GM21381 (cell line): ENCODE measurements around the gene QRICH1.
A peak's percentile ranks its signal among the peaks of the same experiment; 100 is the strongest.

ENCODE experiments used
- ATAC-seq: cut with Tn5 transposase; IDR thresholded peaks from one replicate; pipeline ENCODE4 v1.9.1; 2021; ENCODE audit warnings: mild to moderate bottlenecking, moderate library complexity; ENCODE audit not compliant: unreplicated experiment

Gene QRICH1

DNA sequence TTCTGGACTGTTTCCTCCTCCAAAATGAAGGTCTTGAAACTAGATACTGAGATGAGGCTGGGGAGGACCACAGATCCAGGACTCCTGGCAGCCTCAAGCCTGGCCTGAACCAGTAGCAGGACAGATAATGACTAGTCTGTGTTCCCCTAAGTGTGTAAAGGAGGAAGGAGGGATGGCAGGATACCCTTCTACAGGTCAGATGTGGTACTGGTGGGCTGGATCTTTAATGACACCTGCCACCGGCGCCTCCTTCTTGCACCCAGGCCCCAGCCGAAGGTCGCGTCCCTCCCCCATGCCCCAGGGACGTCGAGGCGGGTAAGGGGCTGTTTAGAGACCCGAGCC is 26.2 kb upstream of the QRICH1 start:
- ATAC-seq, result no peak

DNA sequence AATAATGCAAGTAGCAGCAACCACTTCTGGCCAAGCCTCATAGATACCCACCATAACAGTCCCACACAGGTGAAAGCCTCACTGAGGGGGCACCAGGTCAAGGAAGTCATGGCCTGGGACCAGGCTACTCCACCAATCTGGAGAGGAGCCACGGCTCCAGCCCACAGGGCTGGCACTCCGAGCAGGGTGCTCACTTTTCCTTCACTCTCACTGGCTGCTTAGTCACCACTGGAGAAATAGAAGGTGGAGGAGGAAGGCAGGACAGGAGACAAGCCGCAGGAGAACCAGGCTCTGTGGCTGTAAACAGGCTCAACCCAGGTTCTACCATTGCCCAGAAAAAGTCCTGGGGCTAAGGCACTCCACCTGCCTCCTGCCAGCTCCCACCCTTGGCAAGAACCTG is 25.6 kb upstream of the QRICH1 start:
- no peak for ATAC-seq

GRCh38 chr3:49119036-49119435 is 25.2 kb upstream of the QRICH1 start:
- ATAC-seq, result no peak

GRCh38 chr3:49112262-49112661 is 18.4 kb upstream of the QRICH1 start:
- ATAC-seq, result no peak

DNA sequence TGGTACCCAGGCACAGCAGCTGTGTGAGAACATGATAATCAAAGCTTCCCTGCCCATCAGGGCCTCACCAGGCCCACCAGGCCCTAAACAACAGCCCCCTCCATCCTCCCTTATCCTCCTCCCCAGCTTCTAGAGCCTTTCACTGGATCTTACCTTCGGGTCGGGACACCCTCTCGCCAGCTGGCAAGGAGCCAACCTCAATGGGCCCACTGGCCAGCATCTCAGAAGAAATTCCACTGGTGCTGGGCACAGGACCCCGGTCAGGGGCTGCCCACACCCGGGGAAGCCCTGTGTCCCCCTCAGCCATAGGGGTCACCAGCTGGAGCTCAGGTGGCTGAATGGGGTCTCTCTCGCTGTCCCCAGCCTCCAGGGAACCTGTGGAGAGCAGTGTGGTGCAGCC is 17.5 kb upstream of the QRICH1 start:
- no peak for ATAC-seq

DNA sequence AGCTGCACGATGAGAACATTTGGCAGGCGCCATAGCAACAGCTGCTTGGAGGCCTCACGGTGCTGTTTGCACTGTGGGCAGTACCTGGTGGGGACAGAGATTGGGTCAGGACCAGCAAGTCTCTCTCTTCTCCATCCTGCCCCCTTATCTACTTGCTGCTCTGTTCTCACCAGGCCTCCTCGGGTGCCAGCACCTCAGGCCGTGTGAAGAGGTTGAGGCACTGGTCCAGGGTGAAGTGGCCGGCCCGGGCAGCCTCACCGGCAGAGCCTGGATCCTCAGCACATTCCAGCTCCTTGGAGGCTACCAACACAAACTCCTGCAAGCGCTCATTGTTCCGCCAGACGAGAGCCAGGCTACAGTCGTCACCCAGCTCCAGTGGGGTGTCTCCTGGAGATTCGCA is 16.9 kb upstream of the QRICH1 start:
- no peak for ATAC-seq

DNA sequence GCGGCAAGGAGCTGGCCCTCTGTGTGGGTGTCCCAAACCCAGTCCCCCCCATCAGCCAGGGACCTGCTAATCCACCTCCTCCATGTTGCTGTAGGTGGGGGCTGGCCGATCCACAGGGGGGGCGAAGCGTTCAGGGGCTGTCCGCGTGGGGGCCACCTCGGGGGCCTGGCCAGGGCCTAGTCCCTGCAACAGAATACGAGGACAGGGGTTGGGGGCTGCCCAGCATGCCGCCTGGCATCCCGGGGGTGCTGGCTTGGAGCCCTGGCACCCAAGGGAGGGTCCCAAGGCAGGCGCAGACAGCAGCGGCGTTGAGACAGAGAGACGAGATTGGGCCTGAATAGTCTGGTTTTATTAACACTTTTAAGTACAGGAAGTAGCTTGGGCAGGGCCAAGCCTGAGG is 14.5 kb upstream of the QRICH1 start:
- no peak for ATAC-seq

- ATAC-seq, result peak; percentile 81
Observed at GRCh38 chr3:49104427-49105291, 10.8 kb upstream of the QRICH1 start, which contains the start of gene QARS1. TSS of gene QARS1 (minus strand) at chr3:49104757. CDS start at chr3:49104733, 24 bp downstream.

- no peak for ATAC-seq
Observed at GRCh38 chr3:49104052-49104426, 10.2 kb upstream of the QRICH1 start.

DNA sequence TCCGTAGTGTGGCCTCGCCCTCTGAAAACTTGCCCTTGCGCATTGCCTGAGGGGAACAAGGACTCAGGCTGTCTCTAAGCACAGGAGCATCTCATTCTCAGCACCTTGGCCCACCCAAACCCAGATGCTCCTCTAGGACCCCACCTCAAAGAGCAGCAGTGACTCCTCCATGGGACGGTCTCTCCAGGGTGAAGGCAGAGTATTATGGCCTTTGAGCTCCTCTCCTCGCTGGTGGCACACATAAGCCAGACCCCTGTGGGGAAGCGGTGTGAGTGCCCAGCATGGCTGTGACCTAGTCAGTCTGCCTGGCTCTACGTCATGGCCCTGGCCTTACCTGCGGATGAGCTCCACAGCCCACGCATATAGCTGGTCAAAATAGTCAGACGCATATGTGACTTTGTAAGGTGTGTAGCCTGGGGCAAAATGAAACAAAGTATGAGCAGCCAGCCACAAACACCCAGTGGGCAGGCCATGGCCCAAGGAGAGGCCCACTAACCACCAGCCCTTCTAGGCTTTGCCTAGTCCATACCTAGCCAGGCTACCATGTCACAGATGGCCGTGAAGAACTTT is 6.3 kb upstream of the QRICH1 start:
- ATAC-seq, result no peak

DNA sequence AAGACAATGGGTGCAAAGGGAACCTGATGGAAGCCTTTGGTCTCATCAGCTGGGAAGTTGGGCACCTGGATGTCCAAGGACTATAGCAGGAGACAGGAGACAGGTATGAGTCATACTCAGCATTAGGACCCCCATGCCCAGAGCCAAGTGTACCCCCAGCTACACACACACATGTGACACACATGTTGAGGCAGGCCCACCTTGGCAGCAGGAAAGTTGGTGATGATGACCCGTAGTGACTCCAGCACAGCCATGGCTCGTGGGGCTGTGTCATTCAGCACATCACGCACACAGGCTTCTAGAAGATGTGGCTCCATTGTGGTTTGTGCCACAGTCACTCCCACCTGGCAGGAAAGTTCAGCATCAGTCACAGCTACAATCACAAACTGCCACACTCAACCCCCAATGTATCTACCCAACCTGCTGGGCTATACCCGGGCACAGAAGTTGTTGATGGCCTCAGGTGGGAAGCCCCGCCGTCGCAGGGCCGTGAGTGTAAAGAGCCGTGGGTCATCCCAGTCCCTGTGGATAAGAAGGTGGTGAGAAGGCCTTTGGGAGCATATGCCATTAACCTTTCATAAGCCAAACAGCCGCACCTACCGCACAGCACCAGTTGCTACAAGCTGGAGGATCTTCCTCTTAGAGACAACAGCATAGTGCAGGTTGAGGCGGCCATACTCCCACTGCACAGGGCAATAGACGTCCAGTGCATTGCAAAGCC is 5.2 kb upstream of the QRICH1 start:
- ATAC-seq, result no peak

GRCh38 chr3:49098429-49098828 is 4.6 kb upstream of the QRICH1 start:
- no peak for ATAC-seq

- peak; percentile 43 for ATAC-seq
Observed at GRCh38 chr3:49092938-49093852, 676 bp downstream of the QRICH1 start.

GRCh38 chr3:49081429-49081828 is 12.4 kb downstream of the QRICH1 start:
- no peak for ATAC-seq

GRCh38 chr3:49079270-49079669 is 14.6 kb downstream of the QRICH1 start:
- no peak for ATAC-seq

DNA sequence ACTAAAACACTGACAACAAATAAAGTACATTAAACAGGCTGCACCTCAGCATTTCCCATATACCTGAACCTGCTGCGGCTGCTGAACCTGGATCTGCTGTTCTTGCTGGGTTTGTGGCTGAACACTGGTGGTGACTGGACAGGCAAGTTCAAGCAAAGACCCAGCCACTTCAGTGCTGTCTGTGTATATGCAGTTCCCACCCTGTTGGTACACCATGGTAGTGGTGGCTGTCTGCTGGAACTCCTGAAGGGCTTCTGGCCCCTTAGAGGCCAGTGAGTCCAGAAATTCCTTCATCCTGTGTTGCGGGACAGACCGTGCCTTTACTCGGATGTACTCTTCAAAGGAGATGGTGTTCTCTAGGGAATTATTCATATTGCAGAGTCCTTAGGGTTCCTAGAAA is 17.2 kb downstream of the QRICH1 start:
- no peak for ATAC-seq

DNA sequence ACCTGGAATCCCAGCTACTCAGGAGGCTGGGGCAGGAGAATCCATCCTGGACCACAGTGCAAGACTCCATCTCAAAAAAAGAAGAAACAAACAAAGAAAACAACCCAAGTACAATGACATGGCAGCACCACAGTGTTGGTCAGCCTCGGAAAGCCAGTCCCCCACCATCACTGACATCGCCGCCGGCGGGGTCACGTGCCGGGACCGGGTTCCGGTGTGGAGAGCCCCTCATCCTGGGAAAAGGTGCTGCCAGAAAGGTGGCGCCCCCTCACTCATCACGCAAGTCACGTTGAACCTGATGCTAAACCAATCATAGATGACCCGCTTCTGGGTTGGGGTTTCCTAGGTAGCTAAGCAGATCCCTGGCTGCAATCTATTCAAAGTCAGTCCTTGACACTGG is 17.8 kb downstream of the QRICH1 start:
- no peak for ATAC-seq

DNA sequence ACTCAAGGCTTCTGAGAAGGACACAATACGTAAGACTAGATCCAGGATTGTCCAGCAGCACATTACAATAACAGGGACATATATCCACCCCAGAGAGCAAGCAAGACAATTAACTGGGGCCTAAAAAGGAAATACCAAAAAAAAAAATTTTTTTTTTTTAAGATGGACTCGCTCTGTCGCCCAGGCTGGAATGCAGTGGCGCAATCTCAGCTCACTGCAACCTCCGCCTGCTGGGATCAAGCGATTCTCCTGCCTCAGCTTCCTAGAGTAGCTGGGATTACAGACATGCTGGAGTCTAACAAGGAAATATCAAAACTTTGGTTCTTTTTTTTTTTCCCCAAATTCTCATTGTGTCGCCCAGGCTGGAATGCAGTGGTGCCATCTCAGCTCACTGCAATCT is 35.9 kb downstream of the QRICH1 start:
- ATAC-seq, result no peak

GRCh38 chr3:49057268-49057667 is 36.6 kb downstream of the QRICH1 start:
- no peak for ATAC-seq

- ATAC-seq, result no peak
Observed at GRCh38 chr3:49054344-49054862, 39.5 kb downstream of the QRICH1 start.

- ATAC-seq, result no peak
Observed at GRCh38 chr3:49053543-49053942, 40.3 kb downstream of the QRICH1 start.
